OCI-LY7 (cell line): ENCODE measurements around the gene GMPR2.

Source experiments
- CTCF ChIP-seq: fragments of 200-600 bp; sonication (generic); conservative IDR thresholded peaks from 2 replicates; pipeline ENCODE4 v1.5.1; 2014; ENCODE audit warnings: mild to moderate bottlenecking, antibody characterized with exemption, low read length, moderate library complexity, mixed read lengths
- EZH2phosphoT487 ChIP-seq: fragments of 200-600 bp; sonication (generic); IDR thresholded peaks from 2 replicates; pipeline ENCODE4 v1.6.1; 2018; ENCODE audit warnings: low read depth, borderline replicate concordance, mild to moderate bottlenecking, mixed run types, antibody characterized with exemption, low read length, moderate library complexity, mixed read lengths

- TF ChIP-seq CTCF (no peak), EZH2phosphoT487 (no peak)
Observed at GRCh38 chr14:24237463-24237955, 4.8 kb downstream of the GMPR2 start.
